Stimulated activated CD4-positive, alpha-beta T cell treated with anti-CD3 and anti-CD28 coated beads, Interleukin-1b, Interleukin-23, amount 100 ng/mL, for 24 hours (primary cell): ENCODE data around the gene NCOR2.

ENCODE experiments used
- DNase-seq, 4 experiments: peaks; one replicate each; pipeline ENCODE4 v3.0.0-alpha.2; 2020; ENCODE audit warnings: low read depth in 4 of 4, low spot score in 1 of 4

NCOR2 gene

DNA sequence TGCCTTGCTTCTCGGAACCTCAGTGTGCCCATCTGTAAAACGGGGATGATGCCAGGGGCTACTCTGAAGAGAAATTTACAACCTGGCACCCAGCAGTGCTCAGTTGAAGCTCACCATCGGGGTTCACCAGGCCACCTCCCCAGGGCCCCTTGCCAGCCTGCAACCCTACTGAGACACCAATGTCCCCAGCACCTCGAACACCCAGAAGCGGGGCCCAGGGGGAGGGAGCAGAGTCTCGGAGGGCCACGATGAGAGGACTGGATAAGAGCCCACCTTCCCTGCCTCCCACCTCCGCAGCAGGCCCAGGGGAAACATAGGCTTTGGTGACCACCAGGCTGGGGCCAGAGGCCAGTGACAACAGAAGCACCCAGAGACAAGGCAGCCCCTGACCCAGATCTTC is 22.4 kb downstream of the NCOR2 start:
- no peak for DNase-seq

DNA sequence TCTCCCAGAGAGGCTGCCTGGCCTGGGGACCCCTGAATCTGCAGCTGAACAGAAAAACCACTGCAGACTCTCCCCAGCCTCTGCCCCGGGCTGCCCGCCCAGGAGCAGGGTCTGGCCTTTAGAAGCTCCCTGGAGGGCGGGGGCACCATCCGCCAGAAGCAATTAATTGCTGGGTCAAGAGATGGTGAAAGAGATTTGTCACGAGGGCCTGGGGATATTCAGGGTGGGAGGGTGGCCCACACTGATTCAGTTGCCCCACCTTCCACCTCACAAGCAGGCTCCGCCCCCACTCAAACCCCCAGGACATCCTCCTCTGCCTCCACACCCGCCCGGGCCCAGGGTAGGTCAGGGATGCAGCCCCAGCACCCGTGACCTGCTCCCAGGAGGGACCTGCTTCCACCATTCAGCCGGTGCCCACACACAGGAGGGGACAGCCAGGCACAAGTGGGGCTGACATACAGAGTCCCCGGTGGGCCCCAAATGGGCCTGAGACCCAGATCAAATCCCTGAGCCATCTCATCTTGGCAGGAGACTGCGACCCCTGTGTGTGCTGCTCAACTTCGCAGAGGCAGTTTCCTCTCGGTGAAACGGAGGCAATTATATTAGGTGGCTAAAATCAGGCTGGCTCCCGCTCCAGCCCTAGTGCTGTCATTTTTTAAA is 23.0 kb downstream of the NCOR2 start:
- DNase-seq, result no peak

DNA sequence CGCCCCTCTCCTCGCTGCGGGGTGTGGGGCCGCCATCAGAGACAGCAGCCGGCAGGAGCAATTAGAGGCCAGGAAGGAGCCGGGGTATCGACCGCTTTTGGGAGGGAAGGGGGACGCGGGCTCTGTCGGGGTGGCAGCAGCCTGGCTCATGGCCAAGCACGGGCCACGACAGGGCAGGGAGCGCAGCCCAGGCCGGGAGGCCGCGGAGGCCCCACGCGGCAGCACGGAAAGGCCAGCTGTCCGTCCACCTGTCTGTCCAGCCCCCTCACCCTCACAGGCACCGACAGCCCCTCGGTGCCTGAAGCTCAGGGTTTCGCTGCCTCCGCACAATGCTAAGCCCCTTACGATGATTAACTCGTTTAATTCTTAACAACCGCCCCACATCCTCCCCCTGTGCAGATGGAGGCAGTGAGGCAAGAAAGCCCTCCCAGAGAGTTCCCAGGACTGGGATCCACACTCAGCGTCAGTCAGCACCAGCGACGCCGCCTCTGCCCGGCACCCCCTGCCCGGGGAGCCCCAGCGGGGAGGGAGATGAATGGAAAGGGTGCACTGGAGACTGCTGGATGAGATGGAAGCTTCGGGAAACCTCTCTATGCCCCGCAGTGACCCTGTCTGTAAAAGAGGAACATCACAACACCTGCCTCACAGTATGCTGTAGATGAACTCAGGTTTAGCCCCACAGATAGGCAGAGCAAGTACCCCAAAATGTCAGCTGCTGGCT is 23.7 kb downstream of the NCOR2 start:
- no peak for DNase-seq

DNA sequence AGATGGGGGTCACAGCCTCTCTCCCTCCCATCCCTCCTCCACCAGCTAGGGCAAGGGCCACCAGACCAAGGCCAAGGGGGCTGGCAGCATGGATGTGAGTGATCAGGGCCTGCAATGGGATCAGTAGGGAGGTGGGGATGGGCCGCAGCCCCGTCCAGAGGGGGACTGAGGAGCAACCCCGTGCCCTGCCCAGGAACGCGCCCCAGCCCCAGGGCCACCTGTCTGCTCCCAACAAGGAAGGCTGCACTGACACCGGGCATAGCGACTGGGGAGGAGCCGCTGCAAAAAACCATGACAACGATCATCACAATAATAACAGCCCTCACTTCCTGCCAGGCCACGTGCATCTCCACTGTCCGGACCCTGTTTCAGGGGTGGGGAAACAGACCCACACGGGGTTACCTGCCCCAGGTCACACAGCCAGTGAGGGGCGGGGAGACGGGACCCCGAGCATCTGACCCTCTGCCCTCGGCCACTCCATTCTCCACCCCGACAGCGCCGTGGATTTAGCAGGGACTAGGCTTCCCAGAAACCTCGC is 24.3 kb downstream of the NCOR2 start:
- no peak for DNase-seq

DNA sequence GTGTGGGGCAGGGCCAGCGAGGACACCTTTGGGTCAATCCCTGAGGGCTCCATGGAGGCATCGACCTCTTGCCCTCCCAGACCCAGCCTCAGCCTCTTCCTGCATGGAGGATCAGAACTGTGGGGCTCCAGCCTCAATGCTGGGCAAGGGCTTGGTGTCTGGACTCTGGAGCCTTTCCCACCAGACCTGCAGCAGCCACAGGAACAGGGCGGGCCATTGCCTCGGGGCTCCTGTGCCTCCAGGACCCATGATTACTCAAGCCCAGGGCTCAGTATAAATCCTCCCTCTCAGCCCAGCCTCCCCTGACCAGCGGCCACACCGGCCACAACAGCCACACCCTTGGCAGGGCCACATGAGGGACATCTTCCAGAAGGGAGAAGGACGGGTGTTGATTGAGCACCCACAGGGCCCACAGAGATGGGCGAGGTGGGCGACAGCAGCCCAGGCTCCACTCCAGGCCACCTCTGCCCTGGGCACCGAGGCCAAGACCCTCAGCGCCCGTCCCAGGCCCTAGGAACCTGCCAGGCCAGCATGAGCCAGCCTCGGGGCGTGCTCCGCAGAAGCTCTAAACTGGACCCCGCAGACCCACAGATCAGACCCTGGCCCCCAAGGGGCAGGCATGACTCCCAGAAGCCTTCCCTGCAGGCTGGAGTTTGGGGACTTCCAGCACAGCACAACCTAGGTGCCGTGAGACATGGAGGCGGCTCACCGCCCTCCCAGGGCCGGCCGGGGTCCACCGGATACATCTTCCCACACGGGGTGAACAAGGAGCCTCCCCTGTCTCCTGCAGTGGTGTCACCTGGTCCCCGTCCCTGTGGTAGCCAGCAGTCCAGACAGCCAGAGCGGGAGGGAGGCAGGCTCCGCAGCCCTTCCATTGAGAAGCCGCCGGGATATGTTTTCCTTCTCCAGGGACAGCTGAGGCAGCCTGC is 25.1 kb downstream of the NCOR2 start:
- no peak for DNase-seq

DNA sequence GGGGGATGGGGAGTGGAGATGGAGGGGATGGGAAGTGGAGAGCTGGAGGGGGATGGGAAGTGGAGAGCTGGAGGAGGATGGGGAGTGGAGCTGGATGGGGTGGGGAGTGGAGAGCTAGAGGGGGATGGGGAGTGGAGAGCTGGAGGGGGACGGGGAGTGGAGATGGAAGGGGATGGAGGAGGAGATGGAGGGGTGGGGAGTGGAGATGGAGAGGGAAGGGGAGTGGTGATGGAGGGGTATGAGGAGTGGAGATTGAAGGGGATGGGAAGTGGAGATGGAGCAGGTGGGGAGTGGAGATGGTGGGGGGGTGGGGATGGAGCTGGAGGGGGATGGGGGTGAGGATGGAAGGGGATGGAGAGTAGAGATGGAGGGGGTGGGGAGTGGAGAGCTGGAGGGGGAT is 26.1 kb downstream of the NCOR2 start:
- no peak for DNase-seq

DNA sequence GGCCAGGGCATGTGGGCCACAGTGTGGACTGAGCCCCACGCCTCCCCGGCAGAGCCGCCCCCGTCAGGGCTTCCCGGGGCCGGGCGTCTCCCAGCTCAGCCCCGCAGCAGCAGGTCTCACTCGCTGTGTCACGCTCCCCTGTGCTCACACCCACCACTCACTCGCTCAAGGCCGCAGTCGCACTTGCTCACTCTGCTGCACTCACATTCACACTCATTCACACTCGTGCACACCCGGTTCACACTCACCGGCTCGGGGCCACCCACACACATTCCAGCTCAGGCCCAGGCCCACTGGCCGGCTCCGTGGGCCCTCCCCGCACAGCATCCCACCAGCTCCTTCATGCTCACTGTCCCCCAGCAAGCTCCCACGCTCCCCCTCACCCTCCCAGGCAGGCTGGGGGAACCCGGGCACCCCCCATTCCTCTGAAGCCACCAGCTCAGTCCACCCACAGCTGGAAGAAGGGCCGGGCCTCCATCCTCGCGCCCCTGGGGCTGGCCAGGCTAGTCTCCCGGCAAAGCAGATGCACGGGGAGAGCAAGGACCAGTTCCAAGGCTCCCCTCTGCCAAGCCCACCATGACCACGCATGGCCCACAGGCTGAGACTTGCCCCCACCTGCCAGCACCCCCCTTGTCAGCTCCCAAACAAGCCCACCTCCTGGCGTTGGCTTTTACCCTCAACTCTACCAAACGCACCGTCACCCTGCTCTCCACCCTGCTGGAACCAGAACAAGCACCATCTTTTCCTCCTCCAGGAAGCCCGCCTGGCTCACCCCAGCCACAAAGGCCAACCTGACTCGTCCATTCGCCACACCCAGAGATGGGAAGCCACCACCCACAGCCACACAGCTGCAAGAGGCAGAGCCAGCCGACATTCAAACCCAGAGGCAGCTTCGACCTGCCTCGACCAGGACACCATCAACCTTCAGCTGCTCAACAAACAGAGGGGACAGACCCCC is 28.0 kb downstream of the NCOR2 start:
- DNase-seq, result no peak

DNA sequence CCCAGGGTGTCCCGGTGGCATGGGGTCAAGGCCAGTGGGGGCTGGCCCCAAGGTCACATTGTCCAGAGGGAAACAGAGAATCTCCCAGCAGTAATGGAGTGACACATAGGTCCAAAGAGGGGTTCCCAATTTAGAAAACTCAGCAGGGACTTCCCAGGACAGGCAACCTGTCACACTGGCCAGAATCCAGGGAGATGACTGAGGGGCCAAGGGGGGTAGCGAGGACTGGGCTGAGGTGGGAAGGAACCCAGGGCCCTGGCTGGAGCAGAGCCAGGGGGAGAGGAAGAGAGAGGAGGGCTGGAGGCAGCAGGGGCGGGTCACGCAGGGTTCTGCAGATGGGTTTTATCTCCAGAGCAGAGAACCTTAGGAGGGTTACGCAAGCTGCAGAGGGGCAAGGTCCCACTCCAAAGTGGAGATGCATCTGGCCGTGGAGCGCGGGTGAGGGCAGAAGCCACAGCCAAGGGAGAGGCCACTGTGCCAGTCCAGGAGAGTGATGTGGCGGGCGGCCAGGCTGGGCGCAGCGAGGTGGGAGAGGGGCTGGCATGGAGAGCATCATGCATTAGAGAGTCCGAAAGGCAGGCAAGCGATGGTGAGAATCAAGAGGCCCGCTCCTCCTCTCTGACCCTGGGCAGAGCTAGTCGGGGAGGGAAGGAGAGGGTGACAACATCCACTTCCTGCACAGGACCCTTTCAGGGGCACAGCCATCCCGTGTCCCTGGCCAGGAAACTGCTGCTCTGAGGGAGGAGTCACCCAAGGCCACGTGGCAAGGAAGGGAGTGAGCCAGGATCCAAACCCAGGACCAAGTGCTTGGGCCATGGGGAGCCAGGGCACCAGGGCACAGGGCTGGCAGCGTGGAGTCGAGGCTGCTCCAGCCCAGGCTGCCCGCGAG is 29.0 kb downstream of the NCOR2 start:
- DNase-seq, result no peak

DNA sequence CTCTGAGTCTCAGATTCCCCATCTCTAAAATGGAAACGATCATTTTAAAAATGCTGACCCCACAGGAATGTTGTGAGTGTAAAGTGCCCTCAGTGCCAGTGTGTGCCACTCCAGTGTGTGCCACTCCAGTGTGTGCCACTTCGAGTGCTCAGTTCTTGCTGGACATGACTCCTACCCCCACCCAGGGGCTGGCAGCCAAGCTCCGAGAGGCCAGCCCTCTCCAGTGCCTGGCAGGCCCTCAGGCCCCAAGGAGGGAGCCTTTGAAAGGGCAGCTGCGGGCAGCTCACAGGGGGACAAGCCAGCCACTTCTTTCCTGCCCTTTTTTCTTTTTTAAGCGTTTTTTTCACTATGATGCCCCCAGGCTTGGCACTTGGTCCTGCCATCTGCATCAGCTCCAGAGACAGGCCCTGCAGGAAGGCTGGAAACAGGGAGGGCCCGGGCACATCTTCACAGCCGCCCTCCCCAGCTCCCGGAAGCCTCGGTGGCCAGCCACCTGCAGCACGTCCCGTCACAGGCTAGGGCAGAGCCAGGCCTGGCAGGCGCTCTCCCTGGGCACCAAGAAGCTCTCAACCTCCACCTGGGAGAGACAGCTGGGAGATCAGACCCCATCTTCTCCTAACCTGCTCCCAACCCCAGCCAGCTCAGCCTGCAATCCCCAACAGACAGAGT is 29.8 kb downstream of the NCOR2 start:
- no peak for DNase-seq

DNA sequence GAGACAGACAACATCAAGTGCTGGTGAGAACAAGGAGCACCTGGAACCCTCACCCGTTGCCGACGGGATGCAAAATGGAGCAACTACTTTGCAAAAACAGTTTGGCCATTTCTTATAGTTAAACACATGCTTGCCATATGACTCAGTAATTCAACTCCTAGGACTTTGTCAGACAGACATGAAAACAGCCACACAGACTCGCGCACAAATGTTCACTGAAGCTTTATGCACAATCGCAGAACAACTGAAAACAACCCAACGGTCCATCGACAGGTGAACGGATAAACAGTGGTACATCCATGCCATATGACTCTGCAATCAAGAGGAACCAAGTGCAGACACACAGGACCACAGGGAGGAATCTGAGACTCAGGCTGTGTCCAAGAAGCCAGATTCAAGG is 30.8 kb downstream of the NCOR2 start:
- no peak for DNase-seq

DNA sequence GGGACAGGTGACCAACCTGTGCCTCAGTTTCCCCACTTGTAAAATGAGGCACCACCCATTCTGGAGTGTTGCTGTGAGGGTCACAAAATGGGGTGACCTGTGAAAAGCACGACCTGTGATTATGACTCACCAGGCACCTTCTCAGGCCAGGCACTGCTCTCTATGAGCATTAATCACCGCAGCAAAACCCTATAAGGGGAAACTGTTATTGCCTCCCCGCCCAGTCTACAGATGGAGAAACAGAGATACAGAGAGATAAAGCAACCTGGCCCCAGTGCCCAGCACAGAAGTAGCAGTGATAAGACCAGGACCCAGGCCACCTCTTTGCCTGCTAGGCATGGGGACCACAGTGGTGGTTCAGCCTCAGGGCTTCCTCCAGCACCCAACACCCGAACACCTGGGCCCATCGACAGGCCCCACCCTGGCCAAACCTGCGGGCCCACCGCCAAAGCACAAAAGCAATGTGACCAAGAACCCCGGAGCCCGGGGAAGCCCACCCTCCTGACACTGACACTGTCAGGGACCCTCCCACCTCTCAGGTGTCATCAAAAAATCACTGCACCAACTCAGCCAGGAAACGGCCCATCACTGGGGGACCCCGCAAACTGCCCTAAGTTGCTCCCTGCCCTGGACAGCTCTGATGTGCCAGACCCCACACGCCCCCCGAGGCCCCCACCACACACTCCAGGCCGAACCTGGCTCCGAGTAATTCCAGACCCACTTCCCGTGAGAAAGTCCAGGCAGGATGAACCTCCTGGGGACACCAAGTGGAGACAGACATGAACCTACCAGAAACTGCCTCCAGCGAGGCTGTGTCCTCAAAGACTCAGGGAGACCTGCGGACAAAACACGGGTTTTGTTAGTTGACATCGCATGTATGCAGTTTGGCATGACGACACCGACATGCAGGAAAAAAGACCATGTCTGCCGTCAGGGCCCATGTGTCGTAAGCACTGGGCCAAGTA is 32.4 kb downstream of the NCOR2 start:
- DNase-seq, result no peak

DNA sequence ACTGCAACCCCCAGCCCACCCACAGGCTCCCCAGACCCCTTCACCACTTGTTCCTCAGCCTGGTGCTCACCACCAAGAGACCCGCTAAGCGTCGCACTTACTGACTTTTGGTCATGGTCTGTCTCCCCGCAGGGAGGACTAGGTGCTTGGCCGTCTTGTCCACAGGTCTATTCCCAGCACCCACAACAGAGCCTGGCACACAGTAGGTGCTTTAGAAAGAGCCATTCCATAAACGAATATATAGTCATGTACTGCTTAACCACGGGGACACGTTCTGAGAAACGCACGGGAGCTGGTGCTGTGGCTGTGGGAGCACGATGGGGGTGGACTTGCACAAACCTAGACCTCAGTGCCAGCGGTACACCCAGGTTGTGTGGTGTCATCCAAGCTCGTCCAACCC is 34.0 kb downstream of the NCOR2 start:
- no peak for DNase-seq

DNA sequence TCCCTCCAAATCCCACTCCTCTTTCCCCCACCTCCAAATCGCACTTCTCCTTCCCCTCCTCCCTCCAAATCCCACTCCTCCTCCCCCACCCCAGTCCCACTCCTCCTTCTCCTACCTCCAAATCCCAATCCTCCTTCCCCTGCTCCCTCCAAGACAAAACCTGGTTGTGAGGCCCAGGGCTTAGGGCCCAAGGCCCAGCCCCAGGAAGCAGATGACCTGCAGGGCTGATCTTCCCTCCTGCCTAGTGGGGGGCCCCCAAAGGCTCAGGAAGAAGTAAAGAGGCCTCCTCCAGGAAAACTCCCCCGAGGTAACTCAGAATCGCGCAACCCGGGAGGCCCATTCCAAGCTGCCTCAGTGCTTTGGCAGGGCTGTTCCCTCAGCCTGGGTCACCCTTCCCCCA is 34.4 kb downstream of the NCOR2 start:
- DNase-seq, result no peak

DNA sequence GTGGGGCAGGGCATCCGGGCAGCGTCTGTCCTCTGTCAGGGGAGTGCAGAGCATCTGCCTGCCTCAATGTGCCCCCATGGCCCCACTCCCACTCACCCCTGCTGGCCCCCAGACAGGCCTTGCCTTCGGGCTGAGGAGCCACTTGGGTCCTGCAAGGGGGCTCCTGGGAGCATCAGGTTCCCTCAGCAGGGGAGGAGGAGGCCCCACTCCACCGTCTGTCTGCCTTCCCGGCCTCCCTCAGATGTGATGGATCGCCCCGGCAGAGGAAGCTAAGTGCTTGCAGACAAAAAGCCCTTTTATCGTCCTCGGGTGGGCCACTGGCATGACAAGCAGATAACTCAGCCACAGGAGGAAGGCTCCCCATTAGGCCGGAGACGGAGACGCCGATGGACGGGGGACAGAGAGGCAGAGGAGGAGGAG is 35.1 kb downstream of the NCOR2 start:
- DNase-seq, result no peak

DNA sequence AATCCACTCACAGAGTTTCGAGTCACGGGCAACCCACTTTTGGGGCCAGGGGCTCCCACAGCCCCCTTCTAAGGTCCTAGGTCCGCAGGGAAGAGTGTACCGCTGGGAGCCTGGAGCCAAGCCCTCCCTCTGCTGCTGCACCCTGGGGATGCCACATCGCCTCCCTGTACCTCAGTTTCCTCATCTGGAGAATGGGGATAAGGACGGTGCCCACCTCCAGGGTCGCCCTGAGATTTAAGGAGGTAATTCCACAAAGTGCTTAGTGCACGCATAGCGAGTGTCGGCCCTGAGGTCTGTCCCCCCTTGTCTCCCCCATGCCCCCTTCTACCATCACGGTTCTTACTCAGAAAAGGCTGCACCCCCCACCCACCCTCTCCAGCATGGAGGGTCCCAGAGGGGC is 35.5 kb downstream of the NCOR2 start:
- no peak for DNase-seq

DNA sequence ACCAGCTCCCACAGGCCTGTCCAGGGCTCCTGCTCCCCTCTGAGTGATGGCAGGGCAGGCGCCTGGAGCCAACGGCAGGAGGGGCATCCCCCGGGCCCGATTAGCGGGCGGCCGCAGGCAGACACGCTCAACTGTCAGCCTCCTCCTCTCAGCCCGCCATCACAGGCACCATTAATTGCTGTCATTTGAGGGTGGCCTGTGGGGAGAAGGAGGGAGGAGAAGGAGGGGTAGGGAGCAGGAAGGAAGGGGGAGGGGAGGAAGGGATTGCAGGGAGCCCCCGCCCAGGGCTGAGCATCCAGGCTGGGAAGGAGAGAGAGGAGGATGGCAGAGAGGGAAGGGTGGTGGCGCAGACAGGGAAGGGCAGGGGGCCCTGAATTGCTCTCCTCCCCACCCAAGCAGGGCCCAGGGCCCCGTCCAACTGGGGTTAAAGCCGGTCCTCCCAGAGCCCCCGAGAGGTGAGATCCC is 36.1 kb downstream of the NCOR2 start:
- DNase-seq, result no peak

DNA sequence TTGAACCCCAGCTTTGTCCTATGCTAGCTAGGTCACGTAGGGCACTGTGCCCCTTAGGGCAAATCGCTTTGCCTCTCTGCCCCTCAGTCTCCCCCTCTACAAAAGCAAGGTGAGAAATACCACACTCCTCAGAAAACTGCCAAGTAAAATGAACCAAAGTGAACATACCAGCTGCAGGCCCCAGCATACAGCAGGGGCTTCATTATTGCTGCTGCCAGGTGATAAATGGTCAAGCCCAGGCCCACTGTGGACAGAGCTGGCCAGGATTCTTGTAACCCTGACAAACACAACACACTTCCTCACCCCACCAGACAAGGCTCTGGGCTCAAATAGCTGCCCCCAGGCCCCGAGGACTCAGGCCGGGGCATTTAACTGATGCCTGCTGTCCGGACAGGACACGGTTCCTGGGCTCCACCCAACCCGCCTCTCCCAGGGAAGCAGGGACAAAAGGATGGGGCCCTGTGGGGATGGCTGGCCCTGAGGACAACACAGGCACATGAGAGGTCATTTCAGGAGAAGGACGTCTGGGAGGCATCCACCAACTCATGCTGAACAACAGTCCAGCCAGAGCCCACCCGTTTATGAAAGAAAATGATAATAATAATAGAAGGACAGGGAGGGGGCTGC is 36.7 kb downstream of the NCOR2 start:
- DNase-seq, result no peak
